Measurements from ENCODE around the gene RALGAPA2. TPM values are rescaled to one million over a fixed set of nuclear protein-coding genes. Genes with fewer than 3 reads are reported as not detected.

The RALGAPA2 gene
- total RNA-seq, 1 experiment from 2014 or later = 18.2 TPM

DNA sequence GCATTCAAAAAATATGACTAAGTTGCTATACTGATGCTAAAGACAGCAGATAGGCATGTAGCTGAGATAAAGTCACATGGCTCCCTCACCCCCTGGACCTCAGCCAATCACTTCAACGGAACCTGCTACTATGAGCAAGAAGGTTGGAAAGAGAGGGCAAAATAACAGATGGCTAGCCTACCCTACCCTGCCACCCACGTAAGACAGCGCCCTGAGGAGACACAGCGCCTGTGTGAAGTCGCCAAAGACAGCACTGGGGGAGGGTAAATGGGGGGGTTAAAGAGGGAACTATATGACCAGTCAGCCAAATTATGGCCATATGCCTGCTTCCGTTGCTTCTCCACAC, 163.2 kb downstream of the RALGAPA2 start:
- Mint-ChIP-seq H3K4me3 (no peak overlapping the region), H3K27ac (no peak overlapping the region), H3K36me3 (peaks cover 4% of the 10 kb centered on the region; the same call in 1 of the 2 replicates), H3K4me1 (no peaks in the 10 kb centered on the region), H3K9me3 (no peaks in the 10 kb centered on the region), H3K27me3 (ENCODE audit: low read depth) (no peaks in the 10 kb centered on the region)
- TF ChIP-seq JAZF1 (CRISPR knock-in tag; IDR thresholded peaks at IDR 0.05) (no peak), TP53 (CRISPR knock-in tag; IDR thresholded peaks at IDR 0.05) (no peak), PRRX2 (CRISPR knock-in tag; IDR thresholded peaks at IDR 0.05) (no peak), SP1 (CRISPR knock-in tag; conservative IDR thresholded peaks at IDR 0.05) (no peak), EMX1 (CRISPR knock-in tag; IDR thresholded peaks at IDR 0.05) (no peak), ZNF219 (CRISPR knock-in tag; IDR thresholded peaks at IDR 0.05; ENCODE audit: borderline replicate concordance) (no peak)
- TF ChIP-seq, protein P1, sequence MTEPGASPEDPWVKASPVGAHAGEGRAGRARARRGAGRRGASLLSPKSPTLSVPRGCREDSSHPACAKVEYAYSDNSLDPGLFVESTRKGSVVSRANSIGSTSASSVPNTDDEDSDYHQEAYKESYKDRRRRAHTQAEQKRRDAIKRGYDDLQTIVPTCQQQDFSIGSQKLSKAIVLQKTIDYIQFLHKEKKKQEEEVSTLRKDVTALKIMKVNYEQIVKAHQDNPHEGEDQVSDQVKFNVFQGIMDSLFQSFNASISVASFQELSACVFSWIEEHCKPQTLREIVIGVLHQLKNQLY (CRISPR knock-in tag; IDR thresholded peaks at IDR 0.05) = no peak
- TF ChIP-seq, protein P2, sequence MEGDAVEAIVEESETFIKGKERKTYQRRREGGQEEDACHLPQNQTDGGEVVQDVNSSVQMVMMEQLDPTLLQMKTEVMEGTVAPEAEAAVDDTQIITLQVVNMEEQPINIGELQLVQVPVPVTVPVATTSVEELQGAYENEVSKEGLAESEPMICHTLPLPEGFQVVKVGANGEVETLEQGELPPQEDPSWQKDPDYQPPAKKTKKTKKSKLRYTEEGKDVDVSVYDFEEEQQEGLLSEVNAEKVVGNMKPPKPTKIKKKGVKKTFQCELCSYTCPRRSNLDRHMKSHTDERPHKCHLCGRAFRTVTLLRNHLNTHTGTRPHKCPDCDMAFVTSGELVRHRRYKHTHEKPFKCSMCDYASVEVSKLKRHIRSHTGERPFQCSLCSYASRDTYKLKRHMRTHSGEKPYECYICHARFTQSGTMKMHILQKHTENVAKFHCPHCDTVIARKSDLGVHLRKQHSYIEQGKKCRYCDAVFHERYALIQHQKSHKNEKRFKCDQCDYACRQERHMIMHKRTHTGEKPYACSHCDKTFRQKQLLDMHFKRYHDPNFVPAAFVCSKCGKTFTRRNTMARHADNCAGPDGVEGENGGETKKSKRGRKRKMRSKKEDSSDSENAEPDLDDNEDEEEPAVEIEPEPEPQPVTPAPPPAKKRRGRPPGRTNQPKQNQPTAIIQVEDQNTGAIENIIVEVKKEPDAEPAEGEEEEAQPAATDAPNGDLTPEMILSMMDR (IDR thresholded peaks at IDR 0.05) = no peak
- TF ChIP-seq, protein P3, sequence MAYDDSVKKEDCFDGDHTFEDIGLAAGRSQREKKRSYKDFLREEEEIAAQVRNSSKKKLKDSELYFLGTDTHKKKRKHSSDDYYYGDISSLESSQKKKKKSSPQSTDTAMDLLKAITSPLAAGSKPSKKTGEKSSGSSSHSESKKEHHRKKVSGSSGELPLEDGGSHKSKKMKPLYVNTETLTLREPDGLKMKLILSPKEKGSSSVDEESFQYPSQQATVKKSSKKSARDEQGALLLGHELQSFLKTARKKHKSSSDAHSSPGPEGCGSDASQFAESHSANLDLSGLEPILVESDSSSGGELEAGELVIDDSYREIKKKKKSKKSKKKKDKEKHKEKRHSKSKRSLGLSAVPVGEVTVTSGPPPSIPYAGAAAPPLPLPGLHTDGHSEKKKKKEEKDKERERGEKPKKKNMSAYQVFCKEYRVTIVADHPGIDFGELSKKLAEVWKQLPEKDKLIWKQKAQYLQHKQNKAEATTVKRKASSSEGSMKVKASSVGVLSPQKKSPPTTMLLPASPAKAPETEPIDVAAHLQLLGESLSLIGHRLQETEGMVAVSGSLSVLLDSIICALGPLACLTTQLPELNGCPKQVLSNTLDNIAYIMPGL (CRISPR knock-in tag; IDR thresholded peaks at IDR 0.05) = no peak
- TF ChIP-seq, protein P4, sequence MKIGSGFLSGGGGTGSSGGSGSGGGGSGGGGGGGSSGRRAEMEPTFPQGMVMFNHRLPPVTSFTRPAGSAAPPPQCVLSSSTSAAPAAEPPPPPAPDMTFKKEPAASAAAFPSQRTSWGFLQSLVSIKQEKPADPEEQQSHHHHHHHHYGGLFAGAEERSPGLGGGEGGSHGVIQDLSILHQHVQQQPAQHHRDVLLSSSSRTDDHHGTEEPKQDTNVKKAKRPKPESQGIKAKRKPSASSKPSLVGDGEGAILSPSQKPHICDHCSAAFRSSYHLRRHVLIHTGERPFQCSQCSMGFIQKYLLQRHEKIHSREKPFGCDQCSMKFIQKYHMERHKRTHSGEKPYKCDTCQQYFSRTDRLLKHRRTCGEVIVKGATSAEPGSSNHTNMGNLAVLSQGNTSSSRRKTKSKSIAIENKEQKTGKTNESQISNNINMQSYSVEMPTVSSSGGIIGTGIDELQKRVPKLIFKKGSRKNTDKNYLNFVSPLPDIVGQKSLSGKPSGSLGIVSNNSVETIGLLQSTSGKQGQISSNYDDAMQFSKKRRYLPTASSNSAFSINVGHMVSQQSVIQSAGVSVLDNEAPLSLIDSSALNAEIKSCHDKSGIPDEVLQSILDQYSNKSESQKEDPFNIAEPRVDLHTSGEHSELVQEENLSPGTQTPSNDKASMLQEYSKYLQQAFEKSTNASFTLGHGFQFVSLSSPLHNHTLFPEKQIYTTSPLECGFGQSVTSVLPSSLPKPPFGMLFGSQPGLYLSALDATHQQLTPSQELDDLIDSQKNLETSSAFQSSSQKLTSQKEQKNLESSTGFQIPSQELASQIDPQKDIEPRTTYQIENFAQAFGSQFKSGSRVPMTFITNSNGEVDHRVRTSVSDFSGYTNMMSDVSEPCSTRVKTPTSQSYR (CRISPR knock-in tag; IDR thresholded peaks at IDR 0.05) = no peak
- CTCF ChIA-PET = no interaction called here
- no peak for DNase-seq (ENCODE audit: low spot score)
- ATAC-seq = no peak
- POLR2A ChIA-PET = no interaction called here

DNA sequence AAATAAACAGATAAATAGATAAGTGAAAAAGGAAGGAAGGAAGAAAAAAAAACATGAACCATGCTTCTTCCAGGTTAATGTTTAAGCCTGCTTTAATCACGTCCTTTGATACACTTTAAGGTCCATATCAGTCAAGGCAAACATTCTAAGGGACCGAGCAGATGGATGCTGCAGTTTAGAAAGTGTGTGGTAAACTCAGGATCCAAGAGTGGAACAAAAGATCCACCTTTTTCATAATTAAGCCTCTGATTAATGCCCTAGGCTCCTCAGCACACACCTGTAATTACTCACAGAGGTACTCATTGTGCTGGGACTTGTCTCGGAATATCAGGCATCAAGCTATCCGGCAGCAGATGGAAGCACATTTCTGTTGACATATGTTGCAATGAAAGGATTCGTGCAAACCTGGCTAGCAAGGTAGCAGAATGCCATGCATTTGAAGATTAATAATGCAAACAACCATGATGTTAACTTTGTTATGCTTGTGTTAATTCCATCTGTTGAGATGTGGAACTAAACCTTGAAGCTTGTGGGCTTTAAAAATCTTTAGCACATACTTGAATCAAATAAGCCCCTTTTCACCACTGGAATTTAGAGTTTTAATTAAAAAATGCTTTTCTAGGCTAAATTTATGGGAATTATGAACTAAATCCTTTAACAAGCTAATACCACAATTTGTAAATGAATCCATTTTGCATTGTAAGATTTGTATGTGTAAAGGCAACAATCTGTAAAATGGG, 163.7 kb downstream of the RALGAPA2 start:
- ChIA-PET POLR2A (no interaction called here), CTCF (no interaction called here)
- no peak for TF ChIP-seq ZNF396 (CRISPR knock-in tag; IDR thresholded peaks at IDR 0.05; ENCODE audit: borderline replicate concordance)
- no peak for TF ChIP-seq JAZF1 (CRISPR knock-in tag; IDR thresholded peaks at IDR 0.05)
- TF ChIP-seq, protein P5, sequence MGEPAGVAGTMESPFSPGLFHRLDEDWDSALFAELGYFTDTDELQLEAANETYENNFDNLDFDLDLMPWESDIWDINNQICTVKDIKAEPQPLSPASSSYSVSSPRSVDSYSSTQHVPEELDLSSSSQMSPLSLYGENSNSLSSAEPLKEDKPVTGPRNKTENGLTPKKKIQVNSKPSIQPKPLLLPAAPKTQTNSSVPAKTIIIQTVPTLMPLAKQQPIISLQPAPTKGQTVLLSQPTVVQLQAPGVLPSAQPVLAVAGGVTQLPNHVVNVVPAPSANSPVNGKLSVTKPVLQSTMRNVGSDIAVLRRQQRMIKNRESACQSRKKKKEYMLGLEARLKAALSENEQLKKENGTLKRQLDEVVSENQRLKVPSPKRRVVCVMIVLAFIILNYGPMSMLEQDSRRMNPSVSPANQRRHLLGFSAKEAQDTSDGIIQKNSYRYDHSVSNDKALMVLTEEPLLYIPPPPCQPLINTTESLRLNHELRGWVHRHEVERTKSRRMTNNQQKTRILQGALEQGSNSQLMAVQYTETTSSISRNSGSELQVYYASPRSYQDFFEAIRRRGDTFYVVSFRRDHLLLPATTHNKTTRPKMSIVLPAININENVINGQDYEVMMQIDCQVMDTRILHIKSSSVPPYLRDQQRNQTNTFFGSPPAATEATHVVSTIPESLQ (CRISPR knock-in tag; IDR thresholded peaks at IDR 0.05) = no peak
- TF ChIP-seq, protein P6, sequence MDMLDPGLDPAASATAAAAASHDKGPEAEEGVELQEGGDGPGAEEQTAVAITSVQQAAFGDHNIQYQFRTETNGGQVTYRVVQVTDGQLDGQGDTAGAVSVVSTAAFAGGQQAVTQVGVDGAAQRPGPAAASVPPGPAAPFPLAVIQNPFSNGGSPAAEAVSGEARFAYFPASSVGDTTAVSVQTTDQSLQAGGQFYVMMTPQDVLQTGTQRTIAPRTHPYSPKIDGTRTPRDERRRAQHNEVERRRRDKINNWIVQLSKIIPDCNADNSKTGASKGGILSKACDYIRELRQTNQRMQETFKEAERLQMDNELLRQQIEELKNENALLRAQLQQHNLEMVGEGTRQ (CRISPR knock-in tag; IDR thresholded peaks at IDR 0.05) = no peak
- TF ChIP-seq RELA (CRISPR knock-in tag; IDR thresholded peaks at IDR 0.05; ENCODE audit: borderline replicate concordance) = no peak
- TF ChIP-seq GABPB1 (CRISPR knock-in tag; IDR thresholded peaks at IDR 0.05) = peak; percentile 73
- no peak for TF ChIP-seq RORB (CRISPR knock-in tag; IDR thresholded peaks at IDR 0.05)
- DNase-seq (ENCODE audit: low spot score) (no peak), ATAC-seq (no peak)
- Mint-ChIP-seq H3K9me3 (no peaks in the 10 kb centered on the region), H3K36me3 (peaks cover 4% of the 10 kb centered on the region; the same call in 1 of the 2 replicates), H3K27me3 (ENCODE audit: low read depth) (no peaks in the 10 kb centered on the region), H3K4me1 (no peaks in the 10 kb centered on the region), H3K4me3 (no peak overlapping the region), H3K27ac (no peak overlapping the region)
